HepG2 (cell line): ENCODE data around the gene RNF208. TPM values are rescaled to one million over a fixed set of nuclear protein-coding genes. Genes with fewer than 3 reads are reported as not detected.

Experiments used
- BRCA1 ChIP-seq: sonication (generic); formaldehyde crosslinking; IDR thresholded peaks from 2 replicates; pipeline ENCODE4 v1.4.0; 2020; ENCODE audit warnings: missing genetic modification reagents
- ESRRA ChIP-seq: sonication (generic); formaldehyde crosslinking; IDR thresholded peaks from 2 replicates; pipeline ENCODE4 v1.5.1; 2020; ENCODE audit warnings: mild to moderate bottlenecking, low read depth, missing genetic modification reagents
- FOSL1 ChIP-seq: sonication (generic); formaldehyde crosslinking; IDR thresholded peaks from 2 replicates; pipeline ENCODE4 v1.9.0; 2021; ENCODE audit warnings: missing genetic modification reagents, borderline replicate concordance
- HDAC1 ChIP-seq: sonication (generic); formaldehyde crosslinking; IDR thresholded peaks from 2 replicates; pipeline ENCODE4 v1.5.1; 2020; ENCODE audit warnings: mild to moderate bottlenecking, missing genetic modification reagents
- HOXD1 ChIP-seq: sonication (generic); formaldehyde crosslinking; IDR thresholded peaks from 2 replicates; pipeline ENCODE4 v1.5.0; 2020; ENCODE audit warnings: missing genetic modification reagents
- MEF2D ChIP-seq: sonication (generic); formaldehyde crosslinking; IDR thresholded peaks from 2 replicates; pipeline ENCODE4 v1.5.1; 2020; ENCODE audit warnings: mild to moderate bottlenecking, missing genetic modification reagents
- MTF2 ChIP-seq: sonication (generic); formaldehyde crosslinking; IDR thresholded peaks from 2 replicates; pipeline ENCODE4 v1.5.0; 2020; ENCODE audit warnings: missing genetic modification reagents, borderline replicate concordance
- NFE2L2 ChIP-seq: fragments of 150-350 bp; IDR thresholded peaks from 2 replicates; pipeline ENCODE4 v1.6.1; 2014; ENCODE audit warnings: low read length
- TCF7 ChIP-seq: sonication (generic); IDR thresholded peaks from 2 replicates; pipeline ENCODE4 v1.6.1; 2016; ENCODE audit warnings: antibody characterized with exemption, low read depth
- TCF7L2 ChIP-seq: IDR thresholded peaks from 2 replicates; pipeline ENCODE4 v1.6.1; 2011; ENCODE audit warnings: mild to moderate bottlenecking, low read depth, low read length, moderate library complexity
- ZNF124 ChIP-seq: sonication (generic); formaldehyde crosslinking; IDR thresholded peaks from 2 replicates; pipeline ENCODE4 v1.4.0; 2020; ENCODE audit warnings: missing genetic modification reagents
- ZNF335 ChIP-seq: sonication (generic); formaldehyde crosslinking; IDR thresholded peaks from 2 replicates; pipeline ENCODE4 v1.4.0; 2020; ENCODE audit warnings: missing genetic modification reagents
- ZNF383 ChIP-seq: sonication (generic); formaldehyde crosslinking; IDR thresholded peaks from 2 replicates; pipeline ENCODE4 v1.4.0; 2020; ENCODE audit warnings: missing genetic modification reagents, mild to moderate bottlenecking, borderline replicate concordance
- ZNF616 ChIP-seq: sonication (generic); formaldehyde crosslinking; IDR thresholded peaks from 2 replicates; pipeline ENCODE4 v1.5.0; 2020; ENCODE audit warnings: low read depth, mild to moderate bottlenecking, missing genetic modification reagents
- ZNF780A ChIP-seq: sonication (generic); formaldehyde crosslinking; IDR thresholded peaks from 2 replicates; pipeline ENCODE4 v1.8.0; 2022; ENCODE audit warnings: mild to moderate bottlenecking, missing genetic modification reagents, moderate library complexity
- ZNF816 ChIP-seq: sonication (generic); formaldehyde crosslinking; IDR thresholded peaks from 2 replicates; pipeline ENCODE4 v1.8.0; 2022; ENCODE audit warnings: missing genetic modification reagents, mild to moderate bottlenecking, borderline replicate concordance
- ZSCAN20 ChIP-seq: sonication (generic); formaldehyde crosslinking; IDR thresholded peaks from 2 replicates; pipeline ENCODE4 v1.4.0; 2020; ENCODE audit warnings: missing genetic modification reagents, mild to moderate bottlenecking, borderline replicate concordance
- polyA plus RNA-seq, 8 experiments: library from polyadenylated mRNA; depleted of rRNA in 3 of 8; stranded (reverse) in 7 of 8; unstranded in 1 of 8; fragments of >200 nt; fragmentation: Illumina TruSeq in 4 of 8; extraction: Trizol in 4 of 8; gene quantifications; 2 replicates each; pipeline versions ENCODE4 v1.2.1 to v1.2.3, GENCODE V29; 2011 to 2016; ENCODE audit warnings: low read depth in 4 of 8, missing spikeins in 1 of 8, mixed read lengths in 1 of 8; ENCODE audit not compliant: insufficient read depth in 1 of 8
- total RNA-seq, 5 experiments: library from RNA; depleted of rRNA; stranded (reverse); fragments of >200 nt; fragmentation: Illumina TruSeq; extraction: Trizol; gene quantifications; 2 replicates each; pipeline ENCODE4 v1.2.3, GENCODE V29; 2016; ENCODE audit warnings: low read depth in 1 of 5
- TF ChIP-seq, protein P1 (sequence below): IDR thresholded peaks from 2 replicates; pipeline ENCODE4 v1.6.1; 2016; ENCODE audit warnings: low read depth, borderline replicate concordance
- TF ChIP-seq, protein P2 (sequence below): sonication (generic); formaldehyde crosslinking; IDR thresholded peaks from 2 replicates; pipeline ENCODE4 v1.5.1; 2020; ENCODE audit warnings: mild to moderate bottlenecking, missing genetic modification reagents, moderate library complexity
- TF ChIP-seq, protein P3 (sequence below): sonication (generic); formaldehyde crosslinking; IDR thresholded peaks from 2 replicates; pipeline ENCODE4 v1.9.0; 2021; ENCODE audit warnings: missing genetic modification reagents, borderline replicate concordance
- TF ChIP-seq, protein P4 (sequence below): sonication (generic); formaldehyde crosslinking; IDR thresholded peaks from 2 replicates; pipeline ENCODE4 v1.9.0; 2021; ENCODE audit warnings: missing genetic modification reagents, borderline replicate concordance

Gene RNF208
- total and polyA plus RNA-seq, 2 of the 13 experiments (the other 11 are each of a cell fraction or from before 2014, with no cell fraction given) = 1.6 to 2.1 TPM

DNA sequence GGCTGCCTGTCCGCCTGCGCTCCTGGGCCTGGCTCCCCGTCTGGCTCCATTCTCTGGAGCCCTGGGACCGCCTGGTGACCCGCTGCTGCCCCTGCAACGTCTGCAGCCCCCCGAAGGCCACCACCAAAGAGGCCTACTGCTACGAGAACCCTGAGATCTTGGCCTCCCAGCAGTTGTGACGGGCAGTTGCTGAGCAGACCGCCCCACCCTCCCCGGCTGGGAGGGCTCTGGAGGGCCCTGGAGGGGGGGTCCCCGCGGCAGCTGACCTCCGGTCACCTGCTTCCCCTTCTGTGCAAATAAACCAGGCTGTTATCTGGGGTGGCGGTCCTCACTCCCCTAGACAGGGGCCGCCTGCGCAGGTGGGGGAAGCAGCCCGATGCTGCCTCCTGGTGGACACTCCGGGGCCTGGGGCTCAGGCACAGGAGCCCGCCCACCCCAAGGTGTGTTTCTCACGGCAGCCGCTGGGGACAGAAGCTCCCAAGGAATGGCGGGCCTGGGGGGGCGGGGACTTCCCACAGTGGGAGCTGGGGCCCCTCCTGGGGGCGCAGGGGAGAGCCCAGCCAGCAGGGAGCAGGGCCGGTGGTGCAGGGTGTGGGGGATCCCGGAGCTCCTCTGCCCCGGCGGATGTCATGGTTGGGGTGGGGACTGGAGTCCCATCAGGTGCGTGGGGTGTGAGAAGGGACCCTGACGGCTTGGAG, 14.3 kb upstream of the RNF208 start (continued):
- TF ChIP-seq TCF7L2 (no peak), ESRRA (no peak), HOXD1 (CRISPR knock-in tag) (no peak), ZNF124 (CRISPR knock-in tag) (no peak; the same call in 1 of the 2 replicates), ZNF616 (no peak), FOSL1 (CRISPR knock-in tag) (no peak), ZNF383 (no peak), MTF2 (0 out of 2 replicates have a peak, but pooled peaks have one; percentile 57), MEF2D (peak; percentile 65), ZSCAN20 (CRISPR knock-in tag) (peak; percentile 49; the same call in 1 of the 2 replicates), ZNF780A (CRISPR knock-in tag) (peak; percentile 56; the same call in 1 of the 2 replicates), ZNF816 (CRISPR knock-in tag) (peak; percentile 29; the same call in 1 of the 2 replicates), HDAC1 (CRISPR knock-in tag) (peak; percentile 79), NFE2L2 (no peak), BRCA1 (CRISPR knock-in tag) (peak; percentile 67; the same call in 1 of the 2 replicates), ZNF335 (no peak), TCF7 (no peak)
- TF ChIP-seq, protein P1, sequence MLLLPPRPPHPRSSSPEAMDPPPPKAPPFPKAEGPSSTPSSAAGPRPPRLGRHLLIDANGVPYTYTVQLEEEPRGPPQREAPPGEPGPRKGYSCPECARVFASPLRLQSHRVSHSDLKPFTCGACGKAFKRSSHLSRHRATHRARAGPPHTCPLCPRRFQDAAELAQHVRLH (CRISPR knock-in tag) = no peak
- TF ChIP-seq, protein P2, sequence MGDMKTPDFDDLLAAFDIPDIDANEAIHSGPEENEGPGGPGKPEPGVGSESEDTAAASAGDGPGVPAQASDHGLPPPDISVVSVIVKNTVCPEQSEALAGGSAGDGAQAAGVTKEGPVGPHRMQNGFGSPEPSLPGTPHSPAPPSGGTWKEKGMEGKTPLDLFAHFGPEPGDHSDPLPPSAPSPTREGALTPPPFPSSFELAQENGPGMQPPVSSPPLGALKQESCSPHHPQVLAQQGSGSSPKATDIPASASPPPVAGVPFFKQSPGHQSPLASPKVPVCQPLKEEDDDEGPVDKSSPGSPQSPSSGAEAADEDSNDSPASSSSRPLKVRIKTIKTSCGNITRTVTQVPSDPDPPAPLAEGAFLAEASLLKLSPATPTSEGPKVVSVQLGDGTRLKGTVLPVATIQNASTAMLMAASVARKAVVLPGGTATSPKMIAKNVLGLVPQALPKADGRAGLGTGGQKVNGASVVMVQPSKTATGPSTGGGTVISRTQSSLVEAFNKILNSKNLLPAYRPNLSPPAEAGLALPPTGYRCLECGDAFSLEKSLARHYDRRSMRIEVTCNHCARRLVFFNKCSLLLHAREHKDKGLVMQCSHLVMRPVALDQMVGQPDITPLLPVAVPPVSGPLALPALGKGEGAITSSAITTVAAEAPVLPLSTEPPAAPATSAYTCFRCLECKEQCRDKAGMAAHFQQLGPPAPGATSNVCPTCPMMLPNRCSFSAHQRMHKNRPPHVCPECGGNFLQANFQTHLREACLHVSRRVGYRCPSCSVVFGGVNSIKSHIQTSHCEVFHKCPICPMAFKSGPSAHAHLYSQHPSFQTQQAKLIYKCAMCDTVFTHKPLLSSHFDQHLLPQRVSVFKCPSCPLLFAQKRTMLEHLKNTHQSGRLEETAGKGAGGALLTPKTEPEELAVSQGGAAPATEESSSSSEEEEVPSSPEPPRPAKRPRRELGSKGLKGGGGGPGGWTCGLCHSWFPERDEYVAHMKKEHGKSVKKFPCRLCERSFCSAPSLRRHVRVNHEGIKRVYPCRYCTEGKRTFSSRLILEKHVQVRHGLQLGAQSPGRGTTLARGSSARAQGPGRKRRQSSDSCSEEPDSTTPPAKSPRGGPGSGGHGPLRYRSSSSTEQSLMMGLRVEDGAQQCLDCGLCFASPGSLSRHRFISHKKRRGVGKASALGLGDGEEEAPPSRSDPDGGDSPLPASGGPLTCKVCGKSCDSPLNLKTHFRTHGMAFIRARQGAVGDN (CRISPR knock-in tag) = peak; percentile 61
- TF ChIP-seq, protein P3, sequence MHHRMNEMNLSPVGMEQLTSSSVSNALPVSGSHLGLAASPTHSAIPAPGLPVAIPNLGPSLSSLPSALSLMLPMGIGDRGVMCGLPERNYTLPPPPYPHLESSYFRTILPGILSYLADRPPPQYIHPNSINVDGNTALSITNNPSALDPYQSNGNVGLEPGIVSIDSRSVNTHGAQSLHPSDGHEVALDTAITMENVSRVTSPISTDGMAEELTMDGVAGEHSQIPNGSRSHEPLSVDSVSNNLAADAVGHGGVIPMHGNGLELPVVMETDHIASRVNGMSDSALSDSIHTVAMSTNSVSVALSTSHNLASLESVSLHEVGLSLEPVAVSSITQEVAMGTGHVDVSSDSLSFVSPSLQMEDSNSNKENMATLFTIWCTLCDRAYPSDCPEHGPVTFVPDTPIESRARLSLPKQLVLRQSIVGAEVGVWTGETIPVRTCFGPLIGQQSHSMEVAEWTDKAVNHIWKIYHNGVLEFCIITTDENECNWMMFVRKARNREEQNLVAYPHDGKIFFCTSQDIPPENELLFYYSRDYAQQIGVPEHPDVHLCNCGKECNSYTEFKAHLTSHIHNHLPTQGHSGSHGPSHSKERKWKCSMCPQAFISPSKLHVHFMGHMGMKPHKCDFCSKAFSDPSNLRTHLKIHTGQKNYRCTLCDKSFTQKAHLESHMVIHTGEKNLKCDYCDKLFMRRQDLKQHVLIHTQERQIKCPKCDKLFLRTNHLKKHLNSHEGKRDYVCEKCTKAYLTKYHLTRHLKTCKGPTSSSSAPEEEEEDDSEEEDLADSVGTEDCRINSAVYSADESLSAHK = no peak
- TF ChIP-seq, protein P4, sequence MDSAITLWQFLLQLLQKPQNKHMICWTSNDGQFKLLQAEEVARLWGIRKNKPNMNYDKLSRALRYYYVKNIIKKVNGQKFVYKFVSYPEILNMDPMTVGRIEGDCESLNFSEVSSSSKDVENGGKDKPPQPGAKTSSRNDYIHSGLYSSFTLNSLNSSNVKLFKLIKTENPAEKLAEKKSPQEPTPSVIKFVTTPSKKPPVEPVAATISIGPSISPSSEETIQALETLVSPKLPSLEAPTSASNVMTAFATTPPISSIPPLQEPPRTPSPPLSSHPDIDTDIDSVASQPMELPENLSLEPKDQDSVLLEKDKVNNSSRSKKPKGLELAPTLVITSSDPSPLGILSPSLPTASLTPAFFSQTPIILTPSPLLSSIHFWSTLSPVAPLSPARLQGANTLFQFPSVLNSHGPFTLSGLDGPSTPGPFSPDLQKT (CRISPR knock-in tag) = no peak
